NCI-H2196 (cell line): ENCODE results near the gene CHTOP.

Experiments used
- DNase-seq: peaks from one replicate; lab custom pipeline; 2025; ENCODE audit not compliant: unreplicated experiment; lab: John Stamatoyannopoulos, UW

Gene CHTOP

GRCh38 chr1:153683854-153684253 lies 50.0 kb downstream of the CHTOP start:
- DNase-seq: no peak

DNA sequence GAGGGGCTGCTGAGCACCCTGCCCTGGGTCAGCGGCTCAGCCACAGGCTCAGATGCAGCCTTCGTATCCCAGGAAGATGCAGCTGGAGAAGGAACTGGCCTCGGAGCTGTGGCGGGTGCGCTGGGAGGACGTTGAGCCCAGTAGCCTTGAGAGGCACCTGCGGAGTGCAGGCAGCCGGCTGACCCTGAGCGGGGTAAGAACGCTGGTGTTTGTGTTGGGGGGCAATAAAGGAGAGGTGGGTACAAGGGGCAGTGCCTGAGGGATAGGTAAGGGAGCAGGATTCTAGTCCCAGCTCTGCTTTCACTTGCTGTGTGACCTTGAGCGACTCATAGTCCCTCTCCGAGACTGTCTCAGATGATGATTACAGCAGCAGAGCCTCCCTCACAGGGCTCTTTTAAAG lies 51.0 kb downstream of the CHTOP start:
- DNase-seq: no peak

DNA sequence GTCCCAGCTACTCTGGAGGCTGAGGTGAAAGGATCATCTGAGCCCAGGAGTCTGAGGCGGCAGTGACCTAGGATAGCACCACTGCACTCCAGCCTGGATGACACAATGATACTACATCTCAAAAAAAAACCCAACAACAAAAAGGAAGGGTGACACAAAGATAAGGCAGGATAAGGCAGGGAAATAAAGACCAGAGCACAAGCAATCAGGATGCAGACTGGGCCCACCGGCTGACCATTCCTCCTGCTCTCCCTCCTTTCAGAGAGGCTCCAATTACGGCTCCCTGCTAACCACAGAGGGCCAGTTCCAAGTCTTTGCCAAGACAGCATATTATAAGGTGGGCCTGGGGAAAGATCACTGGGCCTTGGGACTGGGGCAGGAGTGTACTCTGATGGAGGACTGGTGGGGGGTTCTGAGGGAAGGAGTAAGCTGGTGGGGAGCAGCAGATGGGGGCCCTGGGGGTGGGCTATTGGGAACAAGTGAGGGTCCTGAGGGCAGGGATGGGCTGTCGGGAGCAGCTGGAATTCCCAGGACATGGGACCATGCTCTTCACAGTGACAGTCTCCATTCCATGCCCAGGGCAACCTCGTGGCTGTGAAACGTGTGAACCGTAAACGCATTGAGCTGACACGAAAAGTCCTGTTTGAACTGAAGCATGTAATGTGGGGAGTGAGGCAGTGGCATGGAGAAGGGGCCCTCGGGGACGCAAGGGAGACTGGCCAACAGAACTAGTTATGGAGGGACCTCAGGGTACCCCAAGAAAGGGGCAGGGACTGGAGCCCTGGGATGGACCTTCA lies 51.9 kb downstream of the CHTOP start:
- DNase-seq: no peak

- DNase-seq: no peak
Observed at GRCh38 chr1:153687346-153688125, 53.7 kb downstream of the CHTOP start.

GRCh38 chr1:153688276-153688675 lies 54.4 kb downstream of the CHTOP start:
- no peak for DNase-seq

GRCh38 chr1:153688736-153689328 lies 55.0 kb downstream of the CHTOP start:
- no peak for DNase-seq

- DNase-seq: no peak
Observed at GRCh38 chr1:153693466-153693865, 59.6 kb downstream of the CHTOP start.
